ENCODE results near the gene MVB12B.

The MVB12B gene

GRCh38 chr9:126377536-126377935 is 50.9 kb downstream of the MVB12B start:
- DNase-seq (ENCODE audit: extremely low read depth, insufficient read length) = no peak
- H3K27me3 ChIP-seq (replicated peaks; ENCODE audit: control insufficient read depth, insufficient read depth, low read length) = no peaks in the 10 kb centered on the region; the same call in none of the 2 replicates
- no peak for TF ChIP-seq CTCF (IDR thresholded peaks at IDR 0.05; ENCODE audit: insufficient read depth, low read length, poor library complexity, severe bottlenecking)
- no peak overlapping the region for H3K4me3 ChIP-seq (replicated peaks; ENCODE audit: low read depth, low read length)
- H3K36me3 ChIP-seq (ENCODE audit: control insufficient read depth, insufficient read depth, low read length) = no peaks in the 10 kb centered on the region

- H3K27me3 ChIP-seq (replicated peaks; ENCODE audit: control insufficient read depth, insufficient read depth, low read length) = no peaks in the 10 kb centered on the region; the same call in none of the 2 replicates
- H3K4me3 ChIP-seq (replicated peaks; ENCODE audit: low read depth, low read length) = no peak overlapping the region
- no peaks in the 10 kb centered on the region for H3K36me3 ChIP-seq (ENCODE audit: control insufficient read depth, insufficient read depth, low read length)
- DNase-seq (ENCODE audit: extremely low read depth, insufficient read length) = no peak
- no peak for TF ChIP-seq CTCF (IDR thresholded peaks at IDR 0.05; ENCODE audit: insufficient read depth, low read length, poor library complexity, severe bottlenecking)
Measured at GRCh38 chr9:126378761-126379160, 52.1 kb downstream of the MVB12B start.

GRCh38 chr9:126379661-126380360 is 53.2 kb downstream of the MVB12B start:
- no peak overlapping the region for H3K4me3 ChIP-seq (replicated peaks; ENCODE audit: low read depth, low read length)
- TF ChIP-seq CTCF (IDR thresholded peaks at IDR 0.05; ENCODE audit: insufficient read depth, low read length, poor library complexity, severe bottlenecking) = no peak
- DNase-seq (ENCODE audit: extremely low read depth, insufficient read length) = no peak
- no peaks in the 10 kb centered on the region for H3K36me3 ChIP-seq (ENCODE audit: control insufficient read depth, insufficient read depth, low read length)
- H3K27me3 ChIP-seq (replicated peaks; ENCODE audit: control insufficient read depth, insufficient read depth, low read length) = no peaks in the 10 kb centered on the region; the same call in none of the 2 replicates

- H3K36me3 ChIP-seq (ENCODE audit: control insufficient read depth, insufficient read depth, low read length) = no peaks in the 10 kb centered on the region
- H3K4me3 ChIP-seq (replicated peaks; ENCODE audit: low read depth, low read length) = no peak overlapping the region
- no peak for DNase-seq (ENCODE audit: extremely low read depth, insufficient read length)
- no peaks in the 10 kb centered on the region; the same call in none of the 2 replicates for H3K27me3 ChIP-seq (replicated peaks; ENCODE audit: control insufficient read depth, insufficient read depth, low read length)
- no peak for TF ChIP-seq CTCF (IDR thresholded peaks at IDR 0.05; ENCODE audit: insufficient read depth, low read length, poor library complexity, severe bottlenecking)
Measured at GRCh38 chr9:126380447-126380846, 53.8 kb downstream of the MVB12B start.

- Histone ChIP-seq H3K36me3 (ENCODE audit: control insufficient read depth, insufficient read depth, low read length) (no peaks in the 10 kb centered on the region), H3K4me3 (replicated peaks; ENCODE audit: low read depth, low read length) (no peak overlapping the region), H3K27me3 (replicated peaks; ENCODE audit: control insufficient read depth, insufficient read depth, low read length) (no peaks in the 10 kb centered on the region; the same call in none of the 2 replicates)
- DNase-seq (ENCODE audit: extremely low read depth, insufficient read length) = no peak
- TF ChIP-seq CTCF (IDR thresholded peaks at IDR 0.05; ENCODE audit: insufficient read depth, low read length, poor library complexity, severe bottlenecking) = no peak
Measured at GRCh38 chr9:126381195-126381594, 54.6 kb downstream of the MVB12B start.
